Endothelial cell of umbilical vein (primary cell): Measurements from ENCODE around the gene CNTNAP2. TPM values are rescaled to one million over a fixed set of nuclear protein-coding genes. Genes with fewer than 3 reads are reported as not detected.

Experiments
- BruUV-seq: library from RNA; stranded (reverse); fragments of 400-500 nt; replicated peaks from 2 replicates; lab custom pipeline; 2021; lab: Mats Ljungman, UMichigan
- CTCF ChIA-PET: fragments of 300-600, 350-600 bp; sonication (Branson Sonifier 250); formaldehyde crosslinking; loops from one replicate; lab custom pipeline; 2021; ENCODE audit warnings: antibody characterized with exemption, inconsistent platforms; lab: Charles Lee
- POLR2A ChIA-PET: fragments of 300-600, 350-600 bp; sonication (Branson Sonifier 250); formaldehyde crosslinking; loops from one replicate; lab custom pipeline; 2021; ENCODE audit warnings: antibody characterized with exemption, inconsistent platforms; lab: Charles Lee
- DNase-seq: peaks from one replicate; pipeline ENCODE4 v3.0.0-alpha.2; 2011; ENCODE audit warnings: low read depth, low spot score
- FAIRE-seq: peaks from 2 replicates; lab custom pipeline; 2011; peaks lifted over from hg19 to GRCh38; lab: Jason Lieb, UNC
- H2AFZ ChIP-seq: 2 replicates; pipeline ENCODE4 v1.6.0; 2012; ENCODE audit warnings: low read depth, low read length, control low read depth, inconsistent platforms
- H3K27ac ChIP-seq: 2 replicates; pipeline ENCODE4 v1.5.1; 2011; ENCODE audit warnings: low read depth, mild to moderate bottlenecking, control low read depth, low read length, moderate library complexity; ENCODE audit not compliant: insufficient read depth
- H3K27me3 ChIP-seq, 2 experiments: 2 replicates each; pipeline versions ENCODE4 v1.6.0 to v1.6.1; 2011; ENCODE audit warnings: low read length in 2 of 2, mixed read lengths in 1 of 2; ENCODE audit not compliant: control insufficient read depth in 2 of 2, insufficient read depth in 2 of 2
- H3K36me3 ChIP-seq, 2 experiments: 2 replicates in 1 of 2; 3 replicates in 1 of 2; pipeline ENCODE4 v1.5.1; 2011; ENCODE audit warnings: low read length in 2 of 2, mild to moderate bottlenecking in 1 of 2, moderate library complexity in 1 of 2; ENCODE audit not compliant: control insufficient read depth in 2 of 2, insufficient read depth in 2 of 2; ENCODE audit errors: extremely low read depth in 1 of 2
- H3K4me1 ChIP-seq: 3 replicates; pipeline ENCODE4 v1.5.1; 2011; ENCODE audit warnings: mild to moderate bottlenecking, low read length; ENCODE audit not compliant: control insufficient read depth, insufficient read depth; ENCODE audit errors: extremely low read depth
- H3K4me2 ChIP-seq: 2 replicates; pipeline ENCODE4 v1.6.1; 2011; ENCODE audit warnings: low read length, control low read depth, mixed read lengths; ENCODE audit not compliant: insufficient read depth
- H3K4me3 ChIP-seq, 3 experiments: fragments of 200-600 bp in 1 of 3; sonication (generic), shearing (Covaris generic) in 1 of 3; replicated peaks in 1 of 3; 2 replicates each; pipeline ENCODE4 v1.5.1; 2011 to 2016; ENCODE audit warnings: control low read depth in 3 of 3, low read length in 3 of 3, mild to moderate bottlenecking in 2 of 3, inconsistent platforms in 1 of 3, low read depth in 1 of 3, moderate library complexity in 1 of 3; ENCODE audit not compliant: insufficient read depth in 1 of 3
- H3K79me2 ChIP-seq: 2 replicates; pipeline ENCODE4 v1.6.0; 2012; ENCODE audit warnings: low read length, inconsistent platforms; ENCODE audit not compliant: control insufficient read depth, insufficient read depth
- H3K9ac ChIP-seq: replicated peaks from 2 replicates; pipeline ENCODE3; 2011; ENCODE audit warnings: low read length, control low read depth; ENCODE audit not compliant: insufficient read depth; ENCODE audit errors: extremely low read depth
- H3K9me1 ChIP-seq: replicated peaks from 3 replicates; pipeline ENCODE4 v1.6.0; 2011; ENCODE audit warnings: mild to moderate bottlenecking, low read length; ENCODE audit not compliant: control insufficient read depth, insufficient read depth; ENCODE audit errors: extremely low read depth
- H3K9me3 ChIP-seq: replicated peaks from 2 replicates; pipeline ENCODE4 v1.5.1; 2012; ENCODE audit warnings: low read length, inconsistent platforms; ENCODE audit not compliant: control insufficient read depth, insufficient read depth
- H4K20me1 ChIP-seq: replicated peaks from 2 replicates; pipeline ENCODE3; 2011; ENCODE audit warnings: mild to moderate bottlenecking, low read length; ENCODE audit not compliant: control insufficient read depth, insufficient read depth; ENCODE audit errors: extremely low read depth
- EZH2 ChIP-seq: IDR thresholded peaks from 2 replicates; pipeline ENCODE4 v1.6.1; 2012; ENCODE audit warnings: borderline replicate concordance, low read depth, mild to moderate bottlenecking, moderate library complexity, low read length, inconsistent platforms; ENCODE audit not compliant: severe bottlenecking
- FOS ChIP-seq: IDR thresholded peaks from 2 replicates; pipeline ENCODE4 v1.6.1; 2011; ENCODE audit warnings: mild to moderate bottlenecking, low read length, moderate library complexity, borderline replicate concordance; ENCODE audit not compliant: insufficient read depth
- GATA2 ChIP-seq: IDR thresholded peaks from 2 replicates; pipeline ENCODE4 v1.7.0; 2011; ENCODE audit warnings: low read depth, mild to moderate bottlenecking, moderate library complexity, mixed read lengths, low read length; ENCODE audit not compliant: insufficient read length, insufficient read depth
- JUN ChIP-seq: IDR thresholded peaks from 2 replicates; pipeline ENCODE4 v1.6.1; 2011; ENCODE audit warnings: borderline replicate concordance, low read depth; ENCODE audit not compliant: insufficient read length, insufficient read depth
- MAX ChIP-seq: IDR thresholded peaks from 2 replicates; pipeline ENCODE4 v1.6.1; 2011; ENCODE audit not compliant: insufficient read depth, insufficient read length
- MYC ChIP-seq: IDR thresholded peaks from one replicate; pipeline ENCODE4 v1.6.1; 2011; ENCODE audit warnings: mild to moderate bottlenecking, low read depth, low read length
- POLR2A ChIP-seq: IDR thresholded peaks from 2 replicates; pipeline ENCODE4 v1.6.1; 2012; ENCODE audit warnings: low read depth, mild to moderate bottlenecking, control low read depth, low read length
- POLR2AphosphoS5 ChIP-seq: IDR thresholded peaks from 2 replicates; pipeline ENCODE4 v1.6.1; 2012; ENCODE audit warnings: low read depth, mild to moderate bottlenecking, control low read depth, low read length, moderate library complexity; ENCODE audit not compliant: insufficient read depth
- dilution Hi-C: fragments of 300-500 bp; cut with MboI; formaldehyde crosslinking; loops from one replicate; pipeline ENCODE4 v1.15.0; 2019; ENCODE audit warnings: low sequenced_read_pairs; ENCODE audit not compliant: extremely low pct_ligation_motif_present
- intact Hi-C: fragments of 100-400 bp; cut with micrococcal nuclease; formaldehyde crosslinking; loops from one replicate; pipeline ENCODE4 v1.10.0; 2022
- polyA plus RNA-seq, 4 experiments: library from polyadenylated mRNA; depleted of rRNA in 3 of 4; stranded (reverse) in 3 of 4; unstranded in 1 of 4; fragments of >200 nt; gene quantifications; 2 replicates each; pipeline versions ENCODE4 v1.2.1 to v1.2.3, GENCODE V29; 2011 to 2012; ENCODE audit warnings: missing spikeins in 1 of 4
- total RNA-seq: library from RNA; stranded (reverse); gene quantifications from 2 replicates; pipeline ENCODE4 v1.2.3, GENCODE V29; 2021
- TF ChIP-seq, protein P1 (sequence below), 2 donors: IDR thresholded peaks; 1 replicate in 1 of 2; 2 replicates in 1 of 2; pipeline ENCODE4 v1.5.1; 2011; ENCODE audit warnings: low read length in 2 of 2, mild to moderate bottlenecking in 2 of 2, moderate library complexity in 2 of 2, control low read depth in 1 of 2, inconsistent platforms in 1 of 2, low read depth in 1 of 2; ENCODE audit not compliant: insufficient read depth in 1 of 2; ENCODE audit errors: extremely low read depth in 1 of 2

CNTNAP2 gene
- total and polyA plus RNA-seq, 2 donors (not counting 3 experiments of a cell fraction or from before 2014, with no cell fraction given): not detected

DNA sequence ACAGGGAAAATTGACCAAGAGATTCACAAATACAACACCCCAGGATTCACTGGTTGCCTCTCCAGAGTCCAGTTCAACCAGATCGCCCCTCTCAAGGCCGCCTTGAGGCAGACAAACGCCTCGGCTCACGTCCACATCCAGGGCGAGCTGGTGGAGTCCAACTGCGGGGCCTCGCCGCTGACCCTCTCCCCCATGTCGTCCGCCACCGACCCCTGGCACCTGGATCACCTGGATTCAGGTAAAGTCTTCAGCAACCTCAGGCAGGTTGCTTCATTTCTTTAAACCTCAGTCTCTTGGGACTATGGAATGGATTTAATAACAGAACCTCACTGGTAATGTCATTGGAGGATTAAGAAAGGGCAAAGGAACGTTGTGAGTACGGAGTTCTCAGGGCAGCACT is 2267.1 kb downstream of the CNTNAP2 start:
- Histone ChIP-seq H2AFZ (no peak overlapping the region), H3K27ac (no peak overlapping the region), H3K4me2 (no peak overlapping the region), H3K79me2 (no peaks in the 10 kb centered on the region), H3K4me1 (no peaks in the 10 kb centered on the region), H4K20me1 (no peaks in the 10 kb centered on the region), H3K27me3 (no peaks in the 10 kb centered on the region), H3K9me3 (peaks cover 5% of the 10 kb centered on the region), H3K9ac (no peak overlapping the region), H3K4me3 (no peak overlapping the region), H3K9me1 (no peaks in the 10 kb centered on the region), H3K36me3 (no peaks in the 10 kb centered on the region)
- no TSS peak for BruUV-seq
- ChIA-PET CTCF (no interaction called here), POLR2A (no interaction called here)
- intact Hi-C loops (no loop called here), dilution Hi-C loops (no loop called here)
- DNase-seq (no peak), FAIRE-seq (no peak)
- no peak for TF ChIP-seq EZH2
- TF ChIP-seq GATA2: no peak
- TF ChIP-seq, protein P1, sequence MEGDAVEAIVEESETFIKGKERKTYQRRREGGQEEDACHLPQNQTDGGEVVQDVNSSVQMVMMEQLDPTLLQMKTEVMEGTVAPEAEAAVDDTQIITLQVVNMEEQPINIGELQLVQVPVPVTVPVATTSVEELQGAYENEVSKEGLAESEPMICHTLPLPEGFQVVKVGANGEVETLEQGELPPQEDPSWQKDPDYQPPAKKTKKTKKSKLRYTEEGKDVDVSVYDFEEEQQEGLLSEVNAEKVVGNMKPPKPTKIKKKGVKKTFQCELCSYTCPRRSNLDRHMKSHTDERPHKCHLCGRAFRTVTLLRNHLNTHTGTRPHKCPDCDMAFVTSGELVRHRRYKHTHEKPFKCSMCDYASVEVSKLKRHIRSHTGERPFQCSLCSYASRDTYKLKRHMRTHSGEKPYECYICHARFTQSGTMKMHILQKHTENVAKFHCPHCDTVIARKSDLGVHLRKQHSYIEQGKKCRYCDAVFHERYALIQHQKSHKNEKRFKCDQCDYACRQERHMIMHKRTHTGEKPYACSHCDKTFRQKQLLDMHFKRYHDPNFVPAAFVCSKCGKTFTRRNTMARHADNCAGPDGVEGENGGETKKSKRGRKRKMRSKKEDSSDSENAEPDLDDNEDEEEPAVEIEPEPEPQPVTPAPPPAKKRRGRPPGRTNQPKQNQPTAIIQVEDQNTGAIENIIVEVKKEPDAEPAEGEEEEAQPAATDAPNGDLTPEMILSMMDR (IDR thresholded peaks at IDR 0.05; ENCODE audit: extremely low read depth in 1 of 2, insufficient read depth in 1 of 2, low read depth in 1 of 2, low read length in 2 of 2): no peak
- no peak for TF ChIP-seq MYC
- no peak for TF ChIP-seq MAX
- no peak for TF ChIP-seq POLR2A
- no peak for TF ChIP-seq JUN
- TF ChIP-seq FOS: no peak
- no peak for TF ChIP-seq POLR2AphosphoS5
